Gastrocnemius medialis (tissue), 4 donors: Measurements from ENCODE around the gene RBM38.

Source experiments
- CTCF ChIP-seq, 5 experiments: fragments of 450-650 bp in 3 of 5; fragments of 200-600 bp in 2 of 5; sonication (generic) in 2 of 5; IDR thresholded peaks in 4 of 5; conservative IDR thresholded peaks in 1 of 5; 1 replicate in 4 of 5; 2 replicates in 1 of 5; pipeline ENCODE4 v1.5.1; 2016 to 2019; ENCODE audit warnings: antibody characterized with exemption in 5 of 5, mild to moderate bottlenecking in 3 of 5, moderate library complexity in 3 of 5
- POLR2A ChIP-seq, 2 donors: fragments of 450-650 bp; IDR thresholded peaks; one replicate each; pipeline ENCODE4 v1.6.1; 2017; ENCODE audit warnings: antibody characterized with exemption in 2 of 2, mild to moderate bottlenecking in 2 of 2, moderate library complexity in 2 of 2

- TF ChIP-seq CTCF (IDR thresholded peaks at IDR 0.05 in 4 of 5, conservative IDR thresholded peaks at IDR 0.05 in 1 of 5) (no peak), POLR2A (IDR thresholded peaks at IDR 0.05) (no peak)
Measured at GRCh38 chr20:57429159-57429496, 37.9 kb downstream of the RBM38 start.
